MCF 10A (cell line): Measurements from ENCODE around the gene ASAP2. TPM values are rescaled to one million over a fixed set of nuclear protein-coding genes. Genes with fewer than 3 reads are reported as not detected.

Source experiments
- BruUV-seq: library from RNA; stranded (reverse); fragments of 400-500 nt; replicated peaks from 2 replicates; lab custom pipeline; 2021; lab: Mats Ljungman, UMichigan
- CTCF ChIA-PET: fragments of 300-600 bp; sonication (Branson Sonifier 250); formaldehyde crosslinking; extraction: SDS; loops from one replicate; lab custom pipeline; 2021; ENCODE audit warnings: antibody characterized with exemption, inconsistent platforms; lab: Yijun Ruan, JAX
- POLR2A ChIA-PET: fragments of 300-600, 350-650 bp; sonication (Branson Sonifier 250); formaldehyde crosslinking; extraction: SDS; loops from one replicate; lab custom pipeline; 2020; ENCODE audit warnings: antibody characterized with exemption, inconsistent platforms; lab: Yijun Ruan, JAX
- DNase-seq: peaks from one replicate; pipeline ENCODE4 v3.0.0-alpha.2; 2018; ENCODE audit not compliant: unreplicated experiment
- H3K27ac Mint-ChIP-seq: one replicate; pipeline ENCODE4 v1.8.0; 2022; ENCODE audit warnings: mild to moderate bottlenecking, low read depth, mixed read lengths; ENCODE audit not compliant: unreplicated experiment
- H3K27me3 Mint-ChIP-seq: one replicate; pipeline ENCODE4 v1.8.0; 2022; ENCODE audit warnings: mixed read lengths; ENCODE audit not compliant: insufficient read depth, unreplicated experiment
- H3K36me3 Mint-ChIP-seq: one replicate; pipeline ENCODE4 v1.8.0; 2022; ENCODE audit warnings: mild to moderate bottlenecking, moderate library complexity, mixed read lengths; ENCODE audit not compliant: insufficient read depth, unreplicated experiment
- H3K4me1 Mint-ChIP-seq: one replicate; pipeline ENCODE4 v1.8.0; 2022; ENCODE audit warnings: mixed read lengths; ENCODE audit not compliant: insufficient read depth, unreplicated experiment
- H3K4me3 Mint-ChIP-seq: one replicate; pipeline ENCODE4 v1.8.0; 2022; ENCODE audit warnings: mild to moderate bottlenecking, moderate library complexity, mixed read lengths; ENCODE audit not compliant: unreplicated experiment
- H3K9me3 Mint-ChIP-seq: one replicate; pipeline ENCODE4 v1.8.0; 2022; ENCODE audit warnings: mixed read lengths; ENCODE audit not compliant: unreplicated experiment
- CTCF ChIP-seq: fragments of 200-600 bp; IDR thresholded peaks from one replicate; pipeline ENCODE4 v1.8.0; 2022; ENCODE audit warnings: antibody characterized with exemption, mild to moderate bottlenecking; ENCODE audit not compliant: unreplicated experiment
- intact Hi-C: fragments of 100-400 bp; cut with micrococcal nuclease; formaldehyde crosslinking; loops from 2 replicates; pipeline ENCODE4 v1.14.1; 2022
- total RNA-seq: library from RNA; stranded (reverse); gene quantifications from 2 replicates; pipeline ENCODE4 v1.2.3, GENCODE V29; 2022

Gene ASAP2
- total RNA-seq, 1 experiment from 2014 or later: 80.8 TPM

GRCh38 chr2:9169349-9170107 is 37.1 kb upstream of the ASAP2 start:
- no TSS peak for BruUV-seq
- no peak for TF ChIP-seq CTCF
- DNase-seq: no peak
- Mint-ChIP-seq H3K4me1 (peaks cover 9% of the 10 kb centered on the region), H3K4me3 (no peak overlapping the region), H3K27me3 (no peaks in the 10 kb centered on the region), H3K27ac (no peak overlapping the region), H3K9me3 (no peaks in the 10 kb centered on the region), H3K36me3 (no peaks in the 10 kb centered on the region)
- ChIA-PET CTCF (interaction anchor here (0.5 kb wide), 1 partner anchor 28 kb away, joined by 3 read pairs; no protein-coding TSS in a partner anchor), POLR2A (no interaction called here)
- intact Hi-C loops: no loop called here

- ChIA-PET CTCF (no interaction called here), POLR2A (no interaction called here)
- DNase-seq: no peak
- BruUV-seq: no TSS peak
- H3K27me3 Mint-ChIP-seq: no peaks in the 10 kb centered on the region
- H3K4me1 Mint-ChIP-seq: peaks cover 10% of the 10 kb centered on the region
- H3K9me3 Mint-ChIP-seq: no peaks in the 10 kb centered on the region
- H3K36me3 Mint-ChIP-seq: no peaks in the 10 kb centered on the region
- TF ChIP-seq CTCF: no peak
- no peak overlapping the region for H3K27ac Mint-ChIP-seq
- intact Hi-C loops: no loop called here
- H3K4me3 Mint-ChIP-seq: no peak overlapping the region
These were observed 36.0 kb upstream of the ASAP2 start for GRCh38 chr2:9170458-9171130.

- CTCF ChIA-PET: interaction anchor here (0.7 to 0.9 kb wide), 3 partner anchors 32 to 521 kb away, joined by 3 to 6 read pairs (median 3); no protein-coding TSS in a partner anchor
- no peak overlapping the region for H3K27ac Mint-ChIP-seq
- no peak overlapping the region for H3K4me3 Mint-ChIP-seq
These were observed 31.7 kb upstream of the ASAP2 start for GRCh38 chr2:9174771-9175437.

More at GRCh38 chr2:9174771-9175437, 31.7 kb upstream of the ASAP2 start:
- peak; percentile 58 for DNase-seq
- Mint-ChIP-seq H3K27me3 (no peaks in the 10 kb centered on the region), H3K36me3 (no peaks in the 10 kb centered on the region), H3K4me1 (peaks cover 26% of the 10 kb centered on the region), H3K9me3 (no peaks in the 10 kb centered on the region)
- no TSS peak for BruUV-seq
- intact Hi-C loops: no loop called here
- no peak for TF ChIP-seq CTCF
- POLR2A ChIA-PET: interaction anchor here (0.7 to 2.2 kb wide), 4 partner anchors 12 to 41 kb away, joined by 3 to 7 read pairs (median 4); no protein-coding TSS in a partner anchor
